HEK293T (cell line): ENCODE data around the gene CTU2.

Experiments
- CTCF ChIA-PET: fragments of 350-600 bp; formaldehyde crosslinking; extraction: SDS; loops from one replicate; lab custom pipeline; 2021; ENCODE audit warnings: antibody characterized with exemption, inconsistent platforms; lab: Yijun Ruan, JAX
- POLR2A ChIA-PET: fragments of 350-600 bp; formaldehyde crosslinking; extraction: SDS; loops from one replicate; lab custom pipeline; 2020; ENCODE audit warnings: antibody characterized with exemption, inconsistent platforms; lab: Yijun Ruan, JAX
- DNase-seq: peaks from one replicate; pipeline ENCODE4 v3.0.0; 2012; ENCODE audit warnings: mixed read lengths; ENCODE audit errors: extremely low spot score
- ARNT ChIP-seq: fragments of 450-650 bp; IDR thresholded peaks from 2 replicates; pipeline ENCODE4 v1.6.1; 2017; ENCODE audit warnings: mild to moderate bottlenecking
- BHLHE40 ChIP-seq: fragments of 450-650 bp; IDR thresholded peaks from 2 replicates; pipeline ENCODE4 v1.6.1; 2016; ENCODE audit warnings: mild to moderate bottlenecking, moderate library complexity, borderline replicate concordance
- CTBP1 ChIP-seq: fragments of 450-650 bp; IDR thresholded peaks from 2 replicates; pipeline ENCODE4 v1.6.1; 2016; ENCODE audit warnings: borderline replicate concordance
- ELF4 ChIP-seq: fragments of 450-650 bp; IDR thresholded peaks from 2 replicates; pipeline ENCODE4 v1.6.1; 2017; ENCODE audit warnings: antibody characterized with exemption
- FOXA1 ChIP-seq: fragments of 450-650 bp; IDR thresholded peaks from 2 replicates; pipeline ENCODE4 v1.6.1; 2016; ENCODE audit warnings: mild to moderate bottlenecking
- FOXK2 ChIP-seq: fragments of 450-650 bp; IDR thresholded peaks from 2 replicates; pipeline ENCODE4 v1.6.1; 2016; ENCODE audit warnings: mild to moderate bottlenecking
- FOXM1 ChIP-seq: fragments of 450-650 bp; IDR thresholded peaks from 2 replicates; pipeline ENCODE4 v1.6.1; 2017; ENCODE audit warnings: mild to moderate bottlenecking, borderline replicate concordance
- HDGF ChIP-seq: fragments of 450-650 bp; IDR thresholded peaks from 2 replicates; pipeline ENCODE4 v1.6.1; 2017; ENCODE audit warnings: antibody characterized with exemption, borderline replicate concordance
- L3MBTL2 ChIP-seq: fragments of 450-650 bp; conservative IDR thresholded peaks from 2 replicates; pipeline ENCODE4 v1.6.1; 2016; ENCODE audit warnings: mild to moderate bottlenecking
- LEF1 ChIP-seq: fragments of 450-650 bp; IDR thresholded peaks from 2 replicates; pipeline ENCODE4 v1.6.1; 2017; ENCODE audit warnings: mild to moderate bottlenecking, borderline replicate concordance
- NFRKB ChIP-seq: fragments of 450-650 bp; IDR thresholded peaks from 2 replicates; pipeline ENCODE4 v1.6.1; 2016; ENCODE audit warnings: mild to moderate bottlenecking, moderate library complexity
- SP1 ChIP-seq: fragments of 450-650 bp; IDR thresholded peaks from 2 replicates; pipeline ENCODE4 v1.6.1; 2017
- SUZ12 ChIP-seq: fragments of 450-650 bp; IDR thresholded peaks from 2 replicates; pipeline ENCODE4 v1.6.1; 2016; ENCODE audit warnings: mild to moderate bottlenecking
- TARDBP ChIP-seq: fragments of 450-650 bp; IDR thresholded peaks from 2 replicates; pipeline ENCODE4 v1.6.1; 2016
- ZNF384 ChIP-seq: fragments of 450-650 bp; IDR thresholded peaks from 2 replicates; pipeline ENCODE4 v1.6.1; 2016
- TF ChIP-seq, protein P1 (sequence below): fragments of 450-650 bp; IDR thresholded peaks from 2 replicates; pipeline ENCODE4 v1.6.1; 2016

The CTU2 gene

DNA sequence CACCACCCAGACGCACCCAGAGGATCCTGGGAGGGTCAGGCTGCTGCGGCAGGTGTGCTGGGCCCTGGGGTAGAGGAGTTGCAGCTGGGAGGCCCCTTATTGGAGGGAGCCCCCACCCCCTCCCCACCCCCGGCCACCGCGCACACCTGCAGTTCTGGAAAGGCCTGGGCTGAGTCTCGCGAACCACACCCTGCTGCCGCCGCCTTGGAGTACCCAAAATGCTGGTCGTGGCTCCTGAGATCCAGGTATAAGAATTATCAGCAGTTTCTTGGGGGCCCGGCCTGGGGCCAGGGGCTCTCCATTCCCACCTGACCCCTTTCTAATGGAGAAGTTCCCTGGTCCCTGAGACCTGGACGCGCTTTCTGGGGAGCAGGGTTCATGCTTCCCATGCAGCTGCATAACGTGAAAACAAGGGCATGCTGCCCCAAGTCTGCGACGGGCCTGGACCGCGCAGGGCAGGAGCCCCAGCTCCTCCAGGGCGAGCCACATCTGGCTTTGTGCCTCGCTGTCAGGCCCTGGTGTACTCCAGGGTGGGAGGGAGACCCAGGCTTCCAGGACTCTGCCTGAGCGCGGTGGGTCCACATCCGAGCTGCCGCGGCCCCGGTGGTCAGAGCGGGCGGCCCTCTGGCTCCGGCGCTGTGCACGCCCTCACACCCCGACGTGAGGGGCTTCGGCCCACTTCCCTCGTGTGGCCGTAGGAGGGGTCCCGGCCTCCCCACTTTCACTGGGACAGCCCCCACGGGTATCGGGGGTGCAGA lies 12.7 kb upstream of the CTU2 start:
- TF ChIP-seq LEF1 = no peak
- no peak for TF ChIP-seq SP1
- no peak for TF ChIP-seq SUZ12
- TF ChIP-seq TARDBP = no peak
- TF ChIP-seq ZNF384 = no peak
- no peak for TF ChIP-seq FOXM1
- no peak for TF ChIP-seq BHLHE40
- TF ChIP-seq ARNT = no peak
- TF ChIP-seq HDGF = no peak
- TF ChIP-seq FOXA1 = no peak
- TF ChIP-seq, protein P1, sequence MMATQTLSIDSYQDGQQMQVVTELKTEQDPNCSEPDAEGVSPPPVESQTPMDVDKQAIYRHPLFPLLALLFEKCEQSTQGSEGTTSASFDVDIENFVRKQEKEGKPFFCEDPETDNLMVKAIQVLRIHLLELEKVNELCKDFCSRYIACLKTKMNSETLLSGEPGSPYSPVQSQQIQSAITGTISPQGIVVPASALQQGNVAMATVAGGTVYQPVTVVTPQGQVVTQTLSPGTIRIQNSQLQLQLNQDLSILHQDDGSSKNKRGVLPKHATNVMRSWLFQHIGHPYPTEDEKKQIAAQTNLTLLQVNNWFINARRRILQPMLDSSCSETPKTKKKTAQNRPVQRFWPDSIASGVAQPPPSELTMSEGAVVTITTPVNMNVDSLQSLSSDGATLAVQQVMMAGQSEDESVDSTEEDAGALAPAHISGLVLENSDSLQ = no peak
- no peak for TF ChIP-seq NFRKB
- no peak for DNase-seq
- CTCF ChIA-PET = no interaction called here
- POLR2A ChIA-PET = no interaction called here

DNA sequence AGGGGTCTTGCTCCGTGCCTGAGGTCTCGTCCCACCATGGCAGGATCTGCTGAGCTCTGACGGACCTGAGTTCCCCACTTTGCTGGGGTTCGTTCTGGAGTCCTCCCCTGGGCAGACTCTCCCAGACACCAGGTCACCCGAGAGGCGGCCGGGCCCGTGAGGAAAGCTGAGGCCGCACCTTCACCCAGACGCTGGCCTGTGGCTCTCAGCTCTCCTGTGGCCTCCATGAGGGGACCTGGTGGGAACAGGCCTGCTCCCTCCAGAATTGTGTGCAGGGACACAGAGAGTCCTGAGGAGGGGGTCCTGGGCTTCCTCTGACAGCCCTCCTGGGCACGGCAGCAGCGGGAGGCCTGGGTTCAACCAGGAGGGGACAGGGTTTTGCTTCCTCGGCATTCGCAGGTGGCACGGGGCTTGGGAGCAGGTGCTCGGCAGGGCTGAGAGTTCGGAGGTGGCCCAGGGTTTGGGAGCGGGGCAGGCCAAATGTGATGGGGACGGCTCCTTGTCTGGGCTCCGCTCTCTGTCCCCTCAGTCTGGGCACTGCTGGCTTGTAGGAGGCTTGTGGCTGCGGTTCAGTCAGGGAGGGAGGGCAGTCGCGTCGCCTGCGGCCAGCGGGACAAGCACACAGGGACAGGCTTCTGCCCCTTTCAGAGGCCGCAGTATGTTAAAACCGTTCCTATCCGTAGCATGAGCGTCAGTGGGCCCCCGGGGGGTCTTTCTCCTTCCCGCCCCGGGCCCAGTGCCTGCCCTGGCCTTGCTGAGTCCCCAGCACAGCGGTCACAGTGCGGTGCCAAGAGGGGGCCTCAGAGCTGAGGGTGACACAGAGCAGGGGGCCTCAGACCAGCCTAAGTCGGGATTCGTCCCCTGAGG lies 11.8 kb upstream of the CTU2 start:
- TF ChIP-seq NFRKB (no peak), LEF1 (no peak), L3MBTL2 (no peak), HDGF (no peak), CTBP1 (no peak), ARNT (no peak), ELF4 (no peak)
- TF ChIP-seq, protein P1 = no peak
- POLR2A ChIA-PET = no interaction called here
- CTCF ChIA-PET = no interaction called here
- DNase-seq = no peak

DNA sequence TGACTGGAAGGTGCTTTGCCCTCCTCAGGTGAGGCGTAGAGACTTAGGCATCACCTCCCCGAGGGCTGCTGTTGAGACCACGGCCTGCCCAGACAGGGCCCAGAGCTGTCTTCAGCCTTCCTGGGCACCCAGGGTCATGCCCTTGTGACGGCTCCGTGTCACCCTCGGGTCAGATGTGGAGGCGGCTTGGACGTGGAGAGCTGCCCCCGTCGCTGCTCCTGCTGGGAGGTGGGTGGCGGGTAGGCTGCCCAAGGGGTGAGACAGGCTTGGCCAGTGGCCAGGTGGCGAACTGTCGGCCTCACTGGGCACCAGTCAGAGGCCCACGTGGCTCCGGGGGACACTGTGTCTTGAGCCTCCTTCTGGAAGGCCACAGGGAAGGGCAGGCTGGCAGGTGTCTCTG lies 11.1 kb upstream of the CTU2 start:
- ChIA-PET POLR2A (no interaction called here), CTCF (no interaction called here)
- no peak for DNase-seq
- TF ChIP-seq SP1 (no peak), BHLHE40 (no peak), NFRKB (no peak), HDGF (no peak), FOXA1 (no peak), FOXK2 (no peak), SUZ12 (no peak), L3MBTL2 (no peak), LEF1 (no peak), ELF4 (no peak), TARDBP (no peak), ZNF384 (no peak), CTBP1 (no peak), ARNT (no peak), FOXM1 (no peak)
- TF ChIP-seq, protein P1 = no peak

DNA sequence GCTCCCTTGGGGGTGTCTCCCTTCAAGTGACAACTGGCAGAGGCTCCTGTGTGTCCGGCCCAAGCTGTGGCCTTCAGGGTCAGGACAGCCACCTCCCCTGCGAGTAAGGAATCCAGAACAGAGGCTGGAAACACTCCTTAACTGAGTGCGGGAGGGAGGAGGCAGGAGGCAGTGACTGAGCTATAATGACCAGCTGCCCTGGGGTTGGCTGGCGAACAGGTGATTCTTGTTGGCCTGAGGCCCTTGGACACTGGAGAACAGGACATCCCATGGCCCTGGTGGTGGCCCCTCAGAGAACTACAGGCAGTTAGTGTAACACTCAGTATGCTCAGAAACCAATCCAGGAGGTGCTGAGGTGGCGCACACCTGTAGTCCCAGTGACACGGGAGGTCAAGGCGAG lies 10.6 kb upstream of the CTU2 start:
- ChIA-PET CTCF (no interaction called here), POLR2A (no interaction called here)
- TF ChIP-seq ARNT (no peak), ELF4 (no peak), L3MBTL2 (no peak), HDGF (no peak), TARDBP (no peak), SUZ12 (no peak), NFRKB (no peak), CTBP1 (no peak), ZNF384 (no peak), LEF1 (no peak), FOXK2 (no peak)
- no peak for DNase-seq

DNA sequence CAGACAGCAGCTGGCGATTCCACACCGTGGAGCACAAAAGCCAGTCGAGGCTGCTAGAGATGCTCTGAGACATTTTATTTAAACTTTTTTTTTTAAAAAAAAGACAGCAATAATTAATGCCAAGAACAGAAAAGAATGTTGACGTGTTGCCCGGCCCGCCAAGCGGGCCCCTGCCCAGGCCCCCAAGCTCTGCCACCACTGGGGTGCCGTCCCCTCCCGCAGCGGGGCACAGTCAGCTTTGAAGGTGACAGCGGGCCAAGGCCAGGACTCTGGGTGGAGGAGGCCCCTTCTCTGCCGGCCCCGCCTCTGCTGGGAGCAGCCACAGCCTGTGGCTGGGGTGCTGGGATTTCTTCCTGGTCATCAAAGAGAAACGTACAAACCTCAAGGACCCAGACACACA lies 9.9 kb upstream of the CTU2 start:
- no peak for DNase-seq
- ChIA-PET POLR2A (no interaction called here), CTCF (no interaction called here)
- TF ChIP-seq FOXM1 = no peak
- TF ChIP-seq FOXK2 = no peak
- TF ChIP-seq SP1 = no peak
- TF ChIP-seq LEF1 = no peak

DNA sequence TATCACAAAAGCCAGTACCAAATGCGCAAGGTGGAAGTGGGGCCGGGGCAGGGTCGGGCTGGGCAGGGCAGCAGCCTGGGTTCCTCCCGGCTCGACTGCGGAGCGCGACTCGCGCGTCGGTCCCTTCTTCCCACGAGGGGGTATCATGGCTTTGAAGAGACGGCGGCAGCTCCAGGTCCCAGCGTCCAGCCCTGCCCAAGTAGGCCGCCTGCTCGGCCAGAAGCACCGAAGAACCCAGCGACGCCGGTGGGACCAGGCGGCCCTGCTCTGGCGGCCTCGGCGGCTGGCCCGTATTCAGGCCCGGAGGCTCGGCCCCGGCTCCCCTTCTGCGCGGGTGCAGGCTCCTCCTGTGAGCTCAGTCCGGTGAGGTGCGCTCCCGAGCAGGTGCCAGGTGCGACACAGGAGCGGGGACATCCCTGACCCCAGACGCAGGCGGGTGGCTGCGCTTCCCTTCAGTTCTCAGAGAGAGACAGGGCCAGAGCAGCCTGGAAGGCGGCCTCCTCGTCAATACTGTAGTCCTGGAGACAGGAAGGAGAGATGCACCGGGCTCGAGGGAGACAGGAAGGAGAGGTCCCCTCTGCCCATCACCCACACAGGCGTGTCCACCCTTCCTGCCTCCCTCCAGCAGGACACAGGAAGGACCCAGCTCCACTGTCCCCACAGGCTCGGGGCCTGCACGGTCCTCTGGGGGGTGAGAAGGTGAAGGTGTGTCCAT lies 9.0 kb upstream of the CTU2 start:
- CTCF ChIA-PET = no interaction called here
- POLR2A ChIA-PET = no interaction called here
- TF ChIP-seq L3MBTL2 = no peak
- TF ChIP-seq FOXK2 = no peak
- no peak for TF ChIP-seq TARDBP
- TF ChIP-seq FOXA1 = no peak
- DNase-seq = no peak
